WI38 (cell line): ENCODE data around the gene TARS2.

Experiments
- H3K4me3 ChIP-seq: 2 replicates; pipeline ENCODE4 v1.5.1; 2011; ENCODE audit warnings: low read depth, mild to moderate bottlenecking, control low read depth, low read length
- CTCF ChIP-seq: IDR thresholded peaks from 2 replicates; pipeline ENCODE4 v1.5.1; 2012; ENCODE audit warnings: low read depth, mild to moderate bottlenecking, control low read depth, low read length

The TARS2 gene

GRCh38 chr1:150514913-150515327 is 27.7 kb downstream of the TARS2 start:
- TF ChIP-seq CTCF = no peak

GRCh38 chr1:150515328-150516049 is 28.3 kb downstream of the TARS2 start, which contains the start of gene FALEC:
FALEC (plus strand) TSS chr1:150515752.
- no peak for TF ChIP-seq CTCF
- H3K4me3 ChIP-seq = peak within 1 kb of the TSS; percentile 52

More at GRCh38 chr1:150514913-150515327, 27.7 kb downstream of the TARS2 start:
- peak overlapping the region; percentile 52 for H3K4me3 ChIP-seq

- peak overlapping the region; percentile 52 for H3K4me3 ChIP-seq
- TF ChIP-seq CTCF = no peak
Observed at GRCh38 chr1:150516050-150516591, 28.9 kb downstream of the TARS2 start.

GRCh38 chr1:150516616-150517015 is 29.4 kb downstream of the TARS2 start:
- no peak for TF ChIP-seq CTCF
- H3K4me3 ChIP-seq = peak overlapping the region; percentile 52; the same call in 1 of the 2 replicates

GRCh38 chr1:150521196-150521968 is 34.2 kb downstream of the TARS2 start:
- no peak overlapping the region for H3K4me3 ChIP-seq
- no peak for TF ChIP-seq CTCF

GRCh38 chr1:150525348-150525747 is 38.1 kb downstream of the TARS2 start:
- no peak for TF ChIP-seq CTCF
- no peak overlapping the region for H3K4me3 ChIP-seq

- H3K4me3 ChIP-seq = no peak overlapping the region
- no peak for TF ChIP-seq CTCF
Observed at GRCh38 chr1:150528196-150528595, 41.0 kb downstream of the TARS2 start.
